ENCODE measurements around the gene CDK14. TPM values are rescaled to one million over a fixed set of nuclear protein-coding genes. Genes with fewer than 3 reads are reported as not detected.

Gene CDK14
- total and polyA plus RNA-seq, 2 of the 8 experiments (the other 6 are each of a cell fraction or from before 2014, with no cell fraction given) = 5.5 to 47.3 TPM

DNA sequence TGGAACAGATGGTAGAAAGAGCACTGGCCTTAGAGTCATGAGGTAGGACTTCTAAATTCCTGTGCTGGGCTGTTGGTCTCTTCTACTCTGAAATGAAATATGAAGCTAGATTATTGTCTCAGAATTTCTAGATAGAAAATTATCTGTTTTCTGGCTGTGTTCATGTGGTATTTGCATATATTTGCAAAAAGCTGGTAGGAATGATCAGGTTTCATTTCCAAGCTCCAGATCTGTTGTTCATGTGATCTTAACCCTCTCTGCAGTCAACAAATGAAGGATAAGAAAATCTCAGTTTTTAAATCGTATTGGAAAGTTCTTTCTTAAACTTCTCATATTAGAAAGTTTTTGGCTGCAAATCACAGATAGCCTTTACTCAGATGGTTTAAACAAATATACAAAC, 248.3 kb downstream of the CDK14 start (continued):
- TF ChIP-seq, protein P1, sequence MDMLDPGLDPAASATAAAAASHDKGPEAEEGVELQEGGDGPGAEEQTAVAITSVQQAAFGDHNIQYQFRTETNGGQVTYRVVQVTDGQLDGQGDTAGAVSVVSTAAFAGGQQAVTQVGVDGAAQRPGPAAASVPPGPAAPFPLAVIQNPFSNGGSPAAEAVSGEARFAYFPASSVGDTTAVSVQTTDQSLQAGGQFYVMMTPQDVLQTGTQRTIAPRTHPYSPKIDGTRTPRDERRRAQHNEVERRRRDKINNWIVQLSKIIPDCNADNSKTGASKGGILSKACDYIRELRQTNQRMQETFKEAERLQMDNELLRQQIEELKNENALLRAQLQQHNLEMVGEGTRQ (IDR thresholded peaks at IDR 0.05; ENCODE audit: low read length) = no peak
- TF ChIP-seq PHF8 (conservative IDR thresholded peaks at IDR 0.05; ENCODE audit: low read depth, low read length) (no peak), EGR1 (IDR thresholded peaks at IDR 0.05; ENCODE audit: borderline replicate concordance, low read depth, low read length) (no peak)
